Stimulated activated CD8-positive, alpha-beta memory T cell treated with anti-CD3 and anti-CD28 coated beads, Interleukin-4, amount 100 ng/mL, for 4 hours (primary cell): Measurements from ENCODE around the gene IL17RD.
"Not testable (repeated sequence)": the region's sequence is repeated elsewhere in the genome, so short reads cannot be mapped to it uniquely, and the experiment has no call there.

Experiments used
- DNase-seq, 2 donors: peaks; one replicate each; pipeline ENCODE4 v3.0.0-alpha.2; 2020; ENCODE audit warnings: low read depth in 2 of 2, low spot score in 1 of 2

IL17RD gene

DNA sequence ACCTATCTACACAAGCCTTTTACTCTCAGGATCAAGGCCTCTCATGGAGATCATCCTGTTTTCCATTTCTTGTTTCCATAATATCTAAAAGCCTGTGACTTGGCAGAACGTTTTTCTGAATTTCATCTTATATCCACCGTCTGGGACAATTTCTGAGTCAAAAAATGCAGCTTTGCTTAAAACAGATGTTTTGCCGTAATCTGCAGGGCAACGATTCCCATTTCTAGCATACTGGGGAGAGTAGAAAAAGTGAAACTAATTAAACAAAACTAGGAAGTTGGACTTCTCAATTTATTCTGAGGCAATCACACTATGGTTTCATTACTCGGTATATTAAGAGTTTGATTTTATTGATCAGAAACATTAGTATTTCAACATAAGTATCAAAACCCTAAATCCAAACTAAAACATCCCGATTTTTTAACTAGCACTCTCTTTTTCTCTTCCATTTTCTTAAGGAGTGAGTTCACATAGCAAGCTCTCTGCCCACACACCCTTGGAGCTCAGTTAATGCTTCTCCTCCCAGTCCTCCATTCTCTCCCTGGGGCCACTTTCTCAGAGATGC, 71.1 kb downstream of the IL17RD start:
- no peak for DNase-seq

DNA sequence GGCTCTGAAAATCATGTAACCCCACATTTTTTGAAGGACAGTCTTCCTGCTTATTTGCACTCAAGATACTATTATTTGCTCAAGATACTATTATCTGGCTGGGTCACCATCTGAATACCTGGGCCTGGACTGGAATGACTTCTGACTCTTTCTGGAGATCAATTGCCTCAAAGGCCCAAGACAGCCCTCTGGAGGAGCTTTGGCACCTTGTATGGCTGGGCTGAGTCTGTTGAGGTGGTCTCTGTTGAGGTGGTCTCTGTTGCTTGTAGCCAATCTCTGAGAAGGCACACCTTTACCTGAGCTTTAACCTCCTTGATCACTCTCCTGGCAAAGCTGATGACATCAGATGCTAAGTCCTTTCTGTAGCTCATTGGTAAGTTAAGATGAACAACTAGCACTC, 71.7 kb downstream of the IL17RD start:
- DNase-seq = no peak

DNA sequence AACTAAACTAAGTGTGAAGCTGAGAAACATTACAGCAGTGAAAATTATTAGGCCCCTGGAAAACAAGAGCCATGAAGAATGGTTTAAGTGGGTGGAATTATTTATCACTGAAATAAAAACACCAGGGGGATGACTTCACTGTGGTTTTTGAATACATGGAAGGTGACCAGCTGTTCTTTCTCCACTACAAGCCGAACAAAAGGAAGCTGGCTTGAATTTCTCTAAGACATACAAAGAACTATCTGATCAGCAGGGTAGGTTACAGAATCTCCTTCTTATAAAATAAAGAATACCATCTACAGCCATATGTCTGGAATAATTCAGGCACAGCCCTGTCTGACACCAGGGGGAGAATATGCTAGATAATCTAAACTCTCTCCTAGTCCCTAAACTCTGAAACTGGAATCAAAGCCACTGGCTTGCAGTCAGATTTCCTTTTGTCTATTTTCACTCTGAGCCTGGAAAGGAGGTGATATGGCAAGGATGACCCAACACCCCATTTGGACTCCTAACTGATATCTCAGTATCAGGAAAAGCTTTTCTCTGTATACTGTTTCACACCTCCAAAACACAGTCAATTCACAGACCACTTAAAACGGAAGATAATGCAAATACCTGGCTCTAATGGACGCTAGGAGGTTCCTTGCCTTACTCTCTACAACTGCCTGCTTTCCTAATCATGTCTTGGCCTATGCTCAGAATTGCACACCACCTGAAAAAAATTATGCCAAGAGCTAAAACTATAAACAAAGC, 73.5 kb downstream of the IL17RD start:
- no peak for DNase-seq

DNA sequence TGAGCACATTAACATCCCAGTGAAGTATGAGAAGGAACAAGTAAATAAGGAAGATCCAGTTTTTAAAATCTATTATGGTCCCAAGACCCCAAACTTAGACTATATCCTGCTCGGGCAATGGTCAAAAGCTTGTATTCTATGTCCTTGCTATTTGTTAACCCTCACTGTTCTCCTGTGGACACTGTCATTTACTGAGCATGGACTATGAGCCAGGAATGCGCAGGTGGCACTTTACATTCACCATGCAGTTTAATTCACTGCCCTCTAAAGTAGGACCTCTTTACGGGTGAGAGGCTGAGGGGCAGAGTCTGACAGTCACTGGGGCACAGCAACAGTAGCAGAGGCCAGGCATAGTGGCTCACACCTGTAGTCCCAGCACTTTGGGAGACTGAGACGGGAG, 76.1 kb downstream of the IL17RD start:
- no peak for DNase-seq

DNA sequence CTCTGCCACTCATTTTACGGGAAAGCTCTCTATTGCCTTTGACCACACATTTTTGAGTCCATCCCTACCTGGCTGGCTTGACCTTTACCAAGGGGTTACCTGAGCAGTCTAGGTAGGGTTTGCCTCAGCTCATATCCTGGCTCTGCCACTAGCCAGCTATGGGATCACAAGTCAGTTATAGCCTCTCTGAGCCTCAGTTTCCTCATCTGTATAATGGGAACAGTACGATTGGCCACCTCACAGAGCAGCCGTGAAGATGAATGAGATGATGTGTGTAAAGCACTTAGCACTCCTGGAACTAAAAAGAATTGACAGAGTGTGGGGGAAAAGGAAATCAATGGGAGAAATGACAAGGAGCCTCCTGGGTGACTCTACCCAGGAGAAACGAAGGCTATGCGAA, 76.7 kb downstream of the IL17RD start:
- DNase-seq = no peak

DNA sequence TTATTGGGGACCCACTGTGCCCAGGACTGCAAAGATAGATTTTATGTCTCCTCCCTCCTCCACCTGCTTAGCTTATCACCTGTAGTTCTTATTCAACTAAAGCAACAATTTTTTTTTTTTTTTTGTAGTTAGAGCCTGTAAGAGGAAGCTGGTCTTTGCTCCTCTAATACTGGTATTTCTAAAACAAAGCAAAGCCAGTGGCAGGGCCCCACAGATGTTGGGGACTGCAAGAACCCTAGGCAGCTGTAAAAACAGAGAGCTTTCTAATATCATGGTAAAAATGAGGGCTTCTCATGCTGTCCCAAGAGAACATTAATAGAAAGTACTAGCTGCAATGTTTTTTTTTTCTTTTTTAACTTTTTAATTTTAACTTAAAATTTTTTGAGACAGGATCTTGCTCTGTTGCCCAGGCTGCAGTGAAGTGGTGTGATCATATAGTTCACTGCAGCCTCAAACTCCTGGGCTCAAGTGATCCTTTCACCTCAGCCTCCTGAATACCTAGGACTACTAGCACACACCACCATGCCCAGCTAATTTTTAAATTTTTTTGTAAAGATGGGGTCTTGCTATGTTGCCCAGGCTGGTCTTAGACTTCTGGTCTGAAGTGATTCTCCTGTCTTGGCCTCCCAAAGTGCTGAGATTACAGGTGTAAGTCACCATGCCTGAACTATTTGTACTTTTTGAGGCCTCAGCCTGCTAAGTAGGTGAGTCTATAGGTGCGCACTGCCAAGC, 77.6 kb downstream of the IL17RD start:
- DNase-seq = no peak

DNA sequence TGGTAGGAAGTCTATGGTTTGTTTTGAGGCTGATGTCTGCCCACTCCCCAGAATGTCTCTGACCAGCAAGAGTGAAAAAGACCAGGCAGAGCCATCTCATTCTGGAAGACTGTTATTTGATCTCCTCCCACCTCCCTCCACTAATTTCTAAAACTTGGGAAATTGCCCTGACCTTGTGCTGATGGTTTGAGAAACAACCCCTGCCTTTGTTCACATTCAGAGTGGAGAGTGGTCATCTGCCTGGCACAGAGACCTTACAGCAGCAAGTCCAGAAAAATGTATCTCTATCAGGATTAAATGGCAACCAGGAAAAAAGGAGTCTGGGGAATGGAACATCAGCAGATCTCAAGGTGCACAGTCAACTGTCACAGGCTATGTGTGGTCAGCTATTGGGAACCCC, 79.0 kb downstream of the IL17RD start:
- no peak for DNase-seq

DNA sequence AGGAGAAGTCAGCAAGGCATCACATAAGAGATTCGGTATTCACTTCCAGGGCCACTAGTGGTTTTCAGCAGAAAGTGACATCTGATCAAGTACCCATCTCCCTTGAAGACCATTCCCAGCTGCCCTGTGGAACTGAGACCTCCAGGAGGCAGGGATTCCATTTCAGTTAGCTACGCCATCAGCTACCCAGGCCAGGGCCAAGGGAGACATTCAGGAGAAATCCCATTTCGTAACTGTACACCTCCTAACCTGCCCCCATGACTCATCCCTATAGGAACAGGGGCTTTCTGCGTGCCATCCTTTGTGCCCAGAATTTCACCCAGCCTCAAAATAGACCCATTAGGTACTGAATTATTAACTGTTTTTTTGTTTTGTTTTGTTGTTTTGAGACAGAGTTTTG, 79.9 kb downstream of the IL17RD start:
- DNase-seq = no peak

DNA sequence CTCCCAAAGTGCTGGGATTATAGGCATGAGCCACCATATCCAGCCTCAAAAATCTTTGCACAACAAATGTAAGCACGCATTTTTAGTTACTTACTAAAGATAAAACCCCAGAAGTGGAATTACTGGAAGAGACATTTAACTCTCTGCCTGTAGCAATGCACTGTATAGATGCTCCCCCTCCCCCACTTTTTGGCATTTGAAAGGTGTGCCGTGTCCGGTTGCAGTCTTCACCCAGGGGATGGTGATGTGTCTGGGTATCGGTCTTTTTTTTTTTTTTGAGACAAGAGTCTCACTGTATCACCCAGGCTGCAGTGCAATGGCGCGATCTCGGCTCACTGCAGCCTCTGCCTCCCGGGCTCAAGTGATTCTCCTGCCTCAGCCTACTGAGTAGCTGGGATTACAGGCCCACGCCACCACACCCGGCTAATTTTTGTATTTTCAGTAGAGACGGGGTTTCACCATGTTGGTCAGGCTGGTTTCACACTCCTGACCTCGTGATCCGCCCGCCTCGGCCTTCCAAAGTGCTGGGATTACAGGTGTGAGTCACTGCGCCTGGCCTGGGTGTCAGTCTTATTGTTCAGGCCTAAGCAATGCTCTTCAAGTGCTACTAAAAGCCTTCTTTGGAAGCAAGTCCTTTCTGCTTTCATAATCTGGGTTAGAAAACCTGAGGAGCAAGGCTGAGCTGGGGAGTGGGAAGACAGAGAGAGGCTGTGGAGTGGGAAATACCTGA, 81.7 kb downstream of the IL17RD start:
- not testable (repeated sequence) for DNase-seq

DNA sequence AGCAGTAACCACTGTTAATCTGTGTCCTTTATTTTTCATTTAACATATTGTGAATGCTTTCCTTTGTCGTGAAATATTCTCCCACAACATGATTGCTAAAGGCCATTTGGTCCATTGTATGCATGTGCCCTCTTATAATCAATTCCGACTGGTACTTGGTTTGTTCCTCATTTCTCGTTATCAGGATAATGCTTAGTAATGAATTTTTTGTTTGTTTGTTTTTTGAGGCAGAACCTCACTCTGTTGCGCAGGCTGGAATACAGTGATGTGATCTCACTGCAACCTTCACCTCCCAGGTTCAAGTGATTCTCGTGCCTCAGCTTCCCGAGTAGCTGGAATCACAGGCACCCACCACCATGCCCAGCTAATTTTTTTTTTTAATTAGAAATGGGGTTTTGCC, 82.7 kb downstream of the IL17RD start:
- DNase-seq = no peak

DNA sequence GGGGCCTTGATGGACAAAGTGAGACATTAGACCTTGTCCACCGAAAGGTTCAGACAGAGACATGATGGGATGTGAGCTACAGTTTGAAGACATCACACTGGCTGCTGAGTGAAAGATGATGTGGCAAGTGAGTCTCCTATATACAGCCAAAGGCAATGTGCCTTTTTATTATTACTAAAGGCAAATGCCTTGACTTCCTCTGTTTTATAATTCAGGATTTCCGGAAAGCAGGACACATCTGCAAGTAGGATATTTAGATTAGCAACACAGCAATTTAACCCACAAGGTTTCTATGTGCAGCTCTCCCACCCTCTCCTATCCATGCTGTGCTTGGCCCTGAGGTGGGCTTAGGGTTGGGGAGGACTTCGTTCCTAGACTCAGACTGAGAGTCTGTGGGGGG, 84.0 kb downstream of the IL17RD start:
- no peak for DNase-seq

DNA sequence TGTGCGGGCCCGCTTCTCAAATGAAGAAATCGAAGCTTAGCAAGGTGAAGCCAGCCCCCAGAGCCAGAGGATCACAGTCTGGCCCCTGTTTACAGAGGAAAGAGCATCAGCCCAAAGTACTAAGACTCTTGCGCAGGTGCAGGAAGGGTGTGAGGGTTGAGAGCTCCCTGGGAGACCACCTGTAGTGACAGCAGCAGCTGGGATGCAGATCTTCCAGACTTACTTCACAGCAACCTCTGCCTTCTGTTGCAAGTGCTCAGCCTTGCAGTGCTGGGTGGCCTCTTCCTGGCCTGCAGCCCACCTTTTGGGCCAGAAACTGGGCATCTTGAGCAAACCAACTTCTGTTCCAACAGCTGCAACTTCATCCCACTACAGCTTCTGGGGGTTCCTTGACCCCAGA, 85.0 kb downstream of the IL17RD start:
- DNase-seq = no peak

DNA sequence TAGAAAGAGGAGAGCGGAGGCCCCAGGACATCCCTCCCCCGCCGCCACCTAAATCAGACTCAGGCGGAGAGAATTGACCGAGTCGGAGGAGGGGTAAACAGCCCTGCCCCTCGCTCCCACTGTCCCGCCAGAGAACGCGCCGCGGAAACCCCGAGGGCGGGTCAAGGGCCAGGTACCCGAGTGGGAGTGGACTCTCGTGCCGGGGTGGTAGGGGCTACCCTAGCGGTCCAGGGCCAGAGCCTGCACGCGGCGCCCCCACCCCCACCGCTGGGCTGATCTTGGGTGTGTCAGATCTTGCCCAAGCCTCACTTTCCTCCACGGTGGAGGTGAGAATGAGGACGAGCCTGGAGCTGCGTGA, 85.7 kb downstream of the IL17RD start:
- DNase-seq = no peak

DNA sequence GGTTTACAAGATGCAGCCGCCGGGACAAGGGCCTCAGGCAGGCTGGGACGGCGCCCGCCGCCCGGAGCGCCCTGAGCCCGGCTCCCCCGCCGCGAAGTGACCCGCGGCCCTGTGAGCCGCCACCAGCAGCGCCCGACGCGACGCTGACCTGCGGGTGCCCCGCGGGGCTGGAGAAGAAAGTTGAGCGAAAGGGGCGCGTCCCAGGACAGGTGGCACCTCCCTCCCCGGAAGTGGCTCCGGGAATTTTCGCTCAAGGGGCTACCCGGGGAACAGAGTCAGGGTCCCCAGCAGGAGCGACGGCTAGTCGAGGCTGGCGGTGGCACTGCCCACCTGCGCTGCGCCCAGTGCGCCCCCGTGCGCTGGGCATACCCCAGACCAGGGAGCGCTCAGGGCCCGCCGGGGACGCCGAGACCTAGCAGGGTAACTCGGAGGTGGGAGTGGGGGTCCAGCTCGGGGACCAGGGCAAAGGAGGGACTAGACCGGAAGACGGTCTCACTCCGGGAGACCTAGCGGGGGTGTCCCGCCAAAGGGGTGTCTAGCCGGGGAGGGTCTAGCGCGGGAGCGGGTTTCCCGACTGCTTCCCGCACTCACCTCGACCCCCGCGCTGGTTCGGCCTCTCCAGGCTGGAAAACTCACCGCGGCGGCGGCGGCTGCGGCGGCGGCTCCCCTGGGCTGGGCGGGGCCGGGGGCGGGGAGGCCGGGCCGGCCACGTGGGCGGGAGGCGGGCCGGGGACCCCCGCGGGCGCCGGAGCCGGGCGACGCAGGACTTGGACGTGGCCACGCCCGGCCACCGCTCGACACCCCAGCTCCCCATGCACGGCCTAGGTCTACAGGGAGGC, 86.3 kb downstream of the IL17RD start:
- no peak for DNase-seq

DNA sequence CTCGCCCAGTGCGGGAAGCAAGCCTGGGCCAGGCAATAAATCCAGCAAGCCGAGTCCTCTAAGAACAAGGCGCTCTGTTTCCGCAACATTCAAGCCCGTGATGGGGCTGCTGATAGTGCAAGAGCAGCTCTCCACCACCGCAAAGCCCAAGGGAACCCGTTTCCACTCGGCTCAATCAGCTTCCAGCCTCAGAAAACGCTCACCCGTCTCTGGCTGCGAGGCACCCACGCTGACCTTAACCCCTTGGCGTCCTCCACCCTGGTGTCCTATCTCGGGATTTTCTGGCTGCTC, 86.9 kb downstream of the IL17RD start:
- DNase-seq = no peak

DNA sequence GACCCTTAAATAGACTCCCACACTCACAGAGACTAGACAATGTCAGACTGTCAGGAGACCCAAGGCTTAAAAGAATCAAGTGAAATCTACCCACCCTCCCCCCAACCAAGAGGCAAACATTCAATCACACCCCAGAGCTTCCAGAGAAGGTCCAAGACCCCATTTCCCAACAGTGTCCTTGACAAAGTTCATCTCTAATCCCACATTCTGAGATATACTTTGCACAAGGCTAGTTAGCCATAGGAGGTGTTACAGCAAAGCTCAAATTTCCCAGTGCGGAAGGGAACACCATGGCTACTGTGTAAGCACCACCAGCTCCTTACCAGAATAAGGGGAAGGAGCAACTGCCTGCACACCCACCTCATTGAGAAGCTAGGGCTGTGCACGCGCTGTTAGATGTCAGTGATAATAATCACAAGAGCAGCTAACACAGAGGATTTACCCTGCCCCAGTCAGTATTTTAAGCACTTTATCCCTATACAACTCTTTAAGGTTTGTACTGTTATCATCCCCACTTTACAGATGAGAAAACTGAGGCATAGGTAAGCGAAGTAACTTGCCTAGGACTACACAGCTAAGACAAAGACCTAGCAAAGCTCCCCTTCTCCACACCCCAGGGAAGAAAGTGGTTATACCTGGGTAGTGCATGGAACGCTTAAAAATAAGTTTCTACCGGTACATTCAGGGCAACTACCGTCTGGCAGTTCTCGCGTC, 87.4 kb downstream of the IL17RD start:
- no peak for DNase-seq

DNA sequence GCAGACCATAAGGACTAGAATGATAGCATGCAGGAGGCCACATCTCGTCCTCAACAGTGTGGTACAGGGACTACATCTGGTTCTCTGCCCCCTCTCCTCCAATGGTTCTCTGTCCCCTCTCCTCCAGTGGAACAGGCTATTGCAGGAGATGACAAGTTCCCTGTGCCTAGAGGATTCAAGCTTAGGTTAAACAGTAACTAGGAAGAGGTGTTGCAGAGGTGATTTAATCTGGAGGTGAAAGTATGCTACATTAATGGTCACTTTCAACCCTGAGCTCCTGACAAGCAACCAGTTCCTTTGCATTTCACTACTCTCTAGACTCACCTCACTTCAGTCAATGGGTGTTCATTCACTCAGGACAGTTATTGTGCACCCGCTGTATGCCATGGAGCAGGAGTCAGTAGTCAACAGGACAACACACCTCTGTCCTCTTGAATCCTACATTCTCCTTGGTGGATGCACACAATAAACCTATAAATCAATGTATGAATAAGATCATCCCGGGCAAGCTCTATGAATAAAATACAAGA, 88.7 kb downstream of the IL17RD start:
- no peak for DNase-seq

DNA sequence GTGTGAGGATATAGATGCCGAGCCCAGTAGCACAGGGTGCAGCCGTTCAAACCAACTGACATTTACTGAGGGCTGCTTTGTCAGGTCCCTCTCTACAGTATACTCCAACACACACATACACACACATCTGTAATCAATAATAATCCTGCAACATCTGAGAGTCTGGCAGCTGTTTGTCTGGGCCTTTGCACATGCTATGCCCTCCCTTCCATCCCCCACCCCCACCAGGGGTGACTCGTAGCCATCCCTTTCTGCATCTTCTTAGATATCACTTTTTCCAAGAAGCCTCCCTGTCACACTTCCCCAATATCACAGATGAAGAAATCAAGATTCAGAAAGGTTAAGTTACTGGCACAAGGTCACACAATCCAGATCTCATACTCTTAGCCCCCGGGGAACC, 91.0 kb downstream of the IL17RD start:
- DNase-seq = no peak

DNA sequence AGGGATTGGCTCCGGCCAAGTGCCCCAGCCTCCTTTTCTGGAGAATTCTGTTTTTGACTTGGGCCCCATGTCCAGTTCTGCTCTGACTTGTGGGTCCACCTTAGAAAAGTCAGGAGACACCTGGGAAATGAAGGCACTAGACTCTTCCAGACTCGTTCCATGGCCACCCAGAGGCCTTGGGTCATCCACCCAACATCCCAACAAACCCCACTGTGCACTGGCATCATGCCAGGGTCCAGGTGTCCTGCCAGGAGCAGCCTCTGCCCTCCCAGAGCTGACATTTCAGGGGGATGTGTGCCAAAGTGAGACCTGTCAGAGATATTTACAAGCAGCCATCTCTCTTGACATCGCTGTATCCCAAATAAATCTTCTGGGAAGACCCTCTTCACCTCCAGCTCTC, 91.5 kb downstream of the IL17RD start:
- DNase-seq = no peak

DNA sequence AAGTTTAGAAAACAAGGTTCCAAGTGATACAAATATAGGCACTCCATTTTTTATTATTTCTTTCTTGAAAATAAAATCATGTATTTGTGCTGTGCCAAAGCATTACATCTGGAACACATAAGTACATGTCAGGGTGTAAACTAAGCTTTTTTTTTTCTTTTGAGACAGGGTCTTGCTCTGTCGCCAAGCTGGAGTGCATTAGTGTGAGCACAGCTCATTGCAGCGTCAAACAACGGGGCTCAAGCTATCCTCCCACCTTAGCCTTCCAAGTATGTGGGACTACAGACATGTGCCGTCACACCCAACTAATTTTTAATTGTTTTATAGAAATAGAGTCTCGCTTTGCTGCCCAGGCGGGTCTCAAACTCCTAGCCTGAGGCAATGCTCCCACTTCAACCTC, 95.7 kb downstream of the IL17RD start:
- no peak for DNase-seq
